CD4-positive, alpha-beta T cell treated with Interleukin-21 for 1 hour (primary cell): ENCODE measurements around the gene MAGIX.

Source experiments
- DNase-seq: peaks from one replicate; pipeline ENCODE4 v3.0.0-alpha.2; 2020

Gene MAGIX

DNA sequence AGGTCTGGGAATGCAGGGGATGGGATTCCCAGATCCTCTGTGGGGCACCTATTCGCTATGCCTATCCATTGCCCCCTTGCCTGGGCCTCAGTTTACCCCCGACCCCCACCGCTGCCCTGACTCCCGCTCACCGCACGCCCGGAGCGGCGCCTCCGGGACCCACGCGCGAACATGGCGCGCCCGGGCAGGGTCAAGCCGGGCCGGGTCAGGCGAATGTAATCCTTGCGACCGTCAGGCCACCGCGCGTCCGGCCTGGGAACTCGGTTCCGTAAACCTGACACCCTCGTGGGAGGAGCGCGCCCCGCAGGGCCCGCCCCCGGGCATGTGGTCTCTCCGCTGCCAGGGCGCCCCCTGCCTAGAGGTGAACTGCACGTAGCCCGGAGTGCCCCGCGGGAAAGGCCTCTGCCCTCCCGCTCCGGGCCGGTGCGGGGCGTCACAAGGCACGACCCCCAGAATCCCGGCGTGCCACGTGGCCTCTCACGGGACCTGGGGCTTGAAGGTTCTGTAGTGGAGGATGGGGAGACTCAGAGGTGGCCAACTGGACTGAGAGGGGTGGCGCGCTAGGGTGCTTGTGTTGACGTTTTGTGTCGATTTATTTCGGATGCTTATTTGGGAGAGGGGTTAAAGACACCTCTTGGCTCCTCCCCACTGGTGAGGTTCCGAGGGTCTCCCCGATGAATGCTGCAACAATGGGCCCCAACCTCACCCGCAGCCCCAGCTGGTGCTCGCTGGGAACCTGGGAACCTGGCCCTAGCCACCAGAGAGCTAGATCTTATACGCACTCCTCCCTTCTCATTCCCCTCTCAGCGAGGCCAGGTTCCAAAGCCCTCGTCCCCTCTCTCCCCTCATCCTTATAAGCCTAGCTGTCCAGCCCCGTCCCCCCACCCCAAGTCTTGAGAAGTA, 23.8 kb downstream of the MAGIX start, which contains the start of gene PRICKLE3:
TSS of gene PRICKLE3 (minus strand) at position 249 of the 903 bp plus-strand sequence. CDS start at position 173, 76 bp downstream.
- peak; percentile 74 for DNase-seq

DNA sequence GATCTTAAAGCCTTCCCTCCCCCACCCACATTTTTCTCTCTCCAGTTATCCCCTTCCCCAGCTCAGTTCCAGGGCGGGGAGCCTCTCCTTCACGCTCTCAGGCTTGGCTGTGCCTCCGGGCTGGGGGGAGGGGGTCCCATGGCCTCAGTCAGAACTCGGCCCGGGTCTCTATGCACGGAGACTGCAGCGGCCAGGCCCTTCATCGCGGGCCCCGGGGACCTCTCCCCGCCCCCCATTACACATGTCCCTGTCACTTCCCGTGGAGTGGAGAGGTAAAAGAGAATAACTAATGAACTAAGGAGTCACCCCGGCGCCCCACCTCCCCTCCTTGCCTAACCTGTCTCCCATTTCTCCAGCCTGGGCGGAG, 24.5 kb downstream of the MAGIX start:
- DNase-seq, result no peak

DNA sequence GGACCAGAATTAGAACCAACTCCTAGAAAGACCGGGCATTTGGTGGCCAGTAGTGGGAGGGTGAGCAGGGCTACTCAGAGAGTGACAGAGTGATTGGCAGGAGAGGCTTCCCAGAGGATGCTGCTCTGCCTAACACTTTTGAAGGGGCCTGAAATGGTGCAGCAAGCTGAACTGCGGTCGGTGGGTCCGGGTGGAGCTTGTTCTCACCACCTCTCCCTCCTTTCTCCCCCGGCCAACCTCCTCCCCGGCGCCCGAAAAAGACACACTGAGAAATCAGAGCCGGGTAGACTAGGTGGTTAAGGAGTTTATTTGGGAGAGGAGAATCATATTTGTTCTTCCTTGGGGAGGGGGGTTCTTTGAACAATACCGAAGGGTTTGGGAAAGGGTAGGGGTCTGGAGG, 25.0 kb downstream of the MAGIX start:
- DNase-seq, result no peak

DNA sequence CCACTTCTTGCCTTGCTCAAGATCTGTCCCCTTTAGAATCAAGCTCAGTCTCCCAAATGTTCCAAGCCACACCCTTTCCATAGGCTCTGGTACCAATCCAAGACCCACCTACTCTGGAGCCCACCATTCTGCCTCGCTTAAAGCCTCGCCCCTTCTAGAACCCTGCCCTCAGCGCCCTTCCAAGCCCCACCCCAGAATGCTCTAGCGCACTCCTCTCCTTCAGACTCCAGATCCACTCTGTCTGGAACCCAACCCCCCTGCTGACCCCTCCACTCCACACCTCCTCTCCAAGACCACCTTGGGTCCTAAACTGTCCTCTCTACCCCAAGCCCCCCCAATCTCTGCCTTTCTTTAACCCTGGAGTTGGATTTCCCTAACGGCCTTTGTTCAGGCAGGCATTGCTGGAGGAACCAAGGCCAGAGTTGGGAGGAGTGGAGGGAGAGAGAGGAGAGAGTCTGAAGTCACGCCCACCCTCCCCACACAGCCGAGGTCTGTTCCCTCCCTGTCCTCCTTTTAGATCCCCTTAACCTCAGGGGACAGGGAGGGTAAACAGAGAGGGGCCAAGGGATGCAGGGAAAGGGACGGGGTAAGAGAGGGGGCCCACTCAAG, 26.0 kb downstream of the MAGIX start:
- no peak for DNase-seq

DNA sequence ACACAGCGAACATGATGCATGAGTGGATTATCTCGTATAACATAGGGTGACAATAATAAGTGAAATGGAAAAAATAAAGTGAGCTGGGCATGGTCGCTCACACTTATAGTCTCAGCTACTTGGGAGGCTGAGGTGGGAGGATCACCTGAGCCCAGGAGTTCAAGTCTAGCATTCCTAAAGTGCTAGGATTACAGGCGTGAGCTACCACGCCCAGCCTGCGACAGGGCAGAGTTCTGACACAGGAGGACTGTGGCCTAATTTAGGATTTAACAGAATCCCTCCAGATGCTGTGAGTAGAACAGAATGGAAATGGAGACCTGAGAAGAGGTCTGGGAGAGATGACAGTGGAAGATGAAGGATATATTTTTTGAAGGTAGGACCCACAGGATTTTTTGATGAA, 27.0 kb downstream of the MAGIX start:
- DNase-seq, result no peak

DNA sequence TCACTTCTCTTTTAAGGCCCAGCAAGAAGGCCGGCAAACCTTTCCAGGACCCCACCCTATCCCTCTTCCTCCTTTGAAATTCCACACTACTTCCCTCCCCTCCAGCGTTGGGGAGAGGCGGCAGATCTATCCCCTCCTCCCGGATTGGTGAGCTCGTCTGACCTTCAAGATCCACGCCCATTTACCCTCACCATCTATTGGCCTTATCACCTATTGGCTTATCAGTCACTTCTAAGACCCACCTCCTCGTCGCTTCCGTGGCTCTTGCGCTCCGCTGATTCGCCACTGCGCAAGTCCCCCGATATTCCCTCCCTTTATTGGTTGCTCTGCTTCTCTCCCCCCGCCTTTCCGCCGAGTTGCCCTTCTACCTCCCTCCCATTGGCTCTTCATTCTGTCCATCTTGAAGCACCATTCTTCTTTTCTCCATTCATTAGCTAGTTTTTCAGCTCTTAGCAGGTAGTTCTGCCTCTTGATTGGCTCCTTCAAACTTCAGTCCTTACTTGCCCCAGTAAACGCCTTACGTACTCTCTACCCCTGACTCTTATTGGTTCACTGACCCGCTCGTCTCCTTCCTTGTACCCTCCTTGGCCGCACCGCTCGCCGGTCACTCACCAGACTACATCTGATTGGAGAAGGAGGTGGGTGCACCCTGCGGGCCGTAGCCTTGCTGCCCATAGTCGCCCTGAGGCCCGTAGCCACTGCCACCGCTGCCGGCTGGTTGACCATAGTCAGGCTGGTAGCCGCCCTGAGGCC, 28.4 kb downstream of the MAGIX start:
- DNase-seq, result peak; percentile 95

DNA sequence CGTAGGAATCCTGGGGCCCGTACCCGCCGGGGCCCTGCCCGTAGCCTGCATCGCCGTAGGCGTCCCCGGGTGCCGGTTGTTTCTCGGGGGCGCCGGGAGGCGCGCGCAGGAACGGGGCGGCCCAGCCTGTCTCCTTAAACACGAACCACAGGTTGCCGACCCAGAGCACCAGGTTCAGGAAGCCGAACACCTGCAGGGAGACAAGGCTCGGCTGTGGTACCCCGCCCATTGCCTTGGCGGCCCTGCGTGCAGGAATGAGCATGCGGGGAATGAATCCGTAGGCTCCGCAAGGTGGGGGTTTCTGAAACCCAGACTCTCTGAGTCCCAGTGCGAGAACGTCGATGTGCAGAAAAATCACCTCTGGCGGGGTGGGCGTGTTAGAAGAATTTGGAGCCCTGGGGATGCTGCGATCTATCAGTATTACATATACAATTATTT, 29.0 kb downstream of the MAGIX start:
- no peak for DNase-seq

DNA sequence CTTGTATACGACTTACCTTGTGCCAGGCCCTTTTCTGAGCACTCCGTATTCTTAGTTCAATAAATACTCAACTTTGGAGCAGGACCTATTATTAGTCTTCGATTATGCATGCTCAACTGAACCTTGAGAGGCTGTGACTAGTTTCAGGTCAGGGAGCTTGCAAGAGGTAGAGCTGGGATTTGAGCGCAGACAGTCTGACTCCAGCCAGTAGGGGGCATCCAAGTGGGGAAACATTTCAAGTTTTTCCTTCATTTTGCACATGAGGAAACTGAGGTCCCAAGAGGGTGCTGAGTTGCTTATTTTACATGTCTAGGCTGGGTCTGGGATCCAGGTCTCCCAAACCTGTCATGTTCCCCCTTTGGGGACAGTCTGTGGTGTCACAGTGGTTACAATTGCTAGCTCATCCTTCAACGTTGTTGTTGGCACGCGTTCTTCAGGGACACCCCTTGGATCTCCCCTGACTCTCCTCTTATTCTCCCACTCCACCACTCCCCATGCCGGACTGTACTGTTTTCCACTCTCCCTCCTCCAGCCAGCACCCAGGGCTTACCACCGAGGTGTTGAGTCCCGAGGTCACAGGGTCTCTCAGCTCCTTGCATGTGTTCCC, 30.3 kb downstream of the MAGIX start:
- peak; percentile 44 for DNase-seq

DNA sequence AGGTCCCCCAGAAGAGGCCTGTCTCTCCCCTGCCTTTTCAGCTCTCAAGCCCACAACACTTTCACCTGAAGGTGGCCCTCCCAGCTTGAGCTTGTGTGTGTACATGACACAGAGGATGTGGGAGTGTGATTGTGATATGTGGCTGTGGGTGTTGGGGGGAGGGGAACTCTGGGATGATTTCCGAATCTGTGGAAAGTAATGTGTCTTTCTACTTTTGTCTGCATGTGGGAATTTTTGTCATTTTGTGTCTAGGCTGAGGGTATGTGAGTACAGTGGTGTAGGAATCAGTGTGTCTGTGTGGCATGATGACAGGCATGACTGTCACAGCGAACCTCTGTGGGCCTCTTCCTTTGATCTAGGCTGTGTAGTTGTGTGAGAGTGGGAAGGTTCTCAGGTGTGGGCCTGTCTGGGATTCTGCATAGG, 31.0 kb downstream of the MAGIX start:
- DNase-seq, result no peak

DNA sequence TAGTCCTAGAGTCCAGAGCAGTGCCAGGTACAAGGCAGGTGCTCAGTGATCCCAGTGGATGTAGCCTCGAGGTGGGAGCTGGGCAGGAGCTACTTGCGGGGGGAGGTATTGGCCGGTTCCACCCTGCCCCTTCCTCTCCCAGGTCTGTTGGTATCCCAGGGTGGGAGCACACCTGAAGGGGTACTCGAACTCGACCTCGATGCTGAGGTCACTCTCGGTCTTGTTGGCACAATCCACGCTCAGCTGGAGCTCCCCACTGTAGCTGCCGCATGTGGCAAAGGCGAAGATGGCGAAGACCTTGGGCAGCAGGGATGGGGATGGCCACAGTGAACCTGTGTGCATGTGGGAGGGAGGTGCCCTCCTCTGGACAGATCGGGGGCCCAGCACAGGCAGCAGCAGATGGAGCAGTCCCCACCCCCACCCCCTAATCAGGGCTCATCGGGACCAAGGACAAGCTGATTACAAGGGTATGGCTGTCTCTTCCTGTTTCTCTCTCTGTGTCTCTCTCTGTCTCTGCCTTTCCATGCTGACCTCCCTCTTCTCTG, 35.1 kb downstream of the MAGIX start:
- no peak for DNase-seq

DNA sequence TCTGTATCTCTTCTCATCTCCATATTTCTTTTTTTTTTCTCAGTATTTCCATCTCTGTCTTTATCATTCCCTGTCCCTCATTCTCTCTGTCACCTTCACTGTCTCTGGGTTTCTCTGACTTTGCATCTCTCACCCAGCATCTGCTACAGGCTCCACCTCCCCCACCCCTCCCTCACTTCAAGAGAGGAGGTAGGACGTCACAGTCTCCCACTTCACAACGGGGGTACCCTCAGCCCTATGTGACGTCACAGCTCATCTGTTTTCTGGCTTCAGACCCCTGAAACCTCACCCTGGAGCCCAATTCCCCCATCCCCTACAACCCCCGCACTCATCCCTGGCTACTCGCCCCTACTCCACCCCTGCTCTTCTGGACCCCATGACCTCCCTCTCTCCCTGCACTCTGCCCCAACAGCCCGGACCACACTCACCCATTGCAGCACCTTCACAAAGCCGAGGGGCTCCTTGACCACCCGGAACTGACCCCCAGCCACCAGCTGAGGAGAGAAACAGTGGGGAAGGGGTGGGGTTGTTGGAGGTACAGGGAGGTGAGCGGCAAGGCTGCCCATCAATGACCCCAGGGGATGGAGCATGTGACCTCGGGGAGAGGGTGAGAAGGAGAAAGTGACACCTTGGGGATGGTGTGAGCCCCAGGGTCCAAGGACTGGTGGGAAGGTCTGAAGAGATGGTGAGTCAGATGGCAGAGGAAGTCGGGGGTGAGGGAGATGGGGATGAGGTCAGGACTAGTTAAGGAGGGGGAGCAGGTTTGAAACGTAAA, 36.2 kb downstream of the MAGIX start:
- no peak for DNase-seq

DNA sequence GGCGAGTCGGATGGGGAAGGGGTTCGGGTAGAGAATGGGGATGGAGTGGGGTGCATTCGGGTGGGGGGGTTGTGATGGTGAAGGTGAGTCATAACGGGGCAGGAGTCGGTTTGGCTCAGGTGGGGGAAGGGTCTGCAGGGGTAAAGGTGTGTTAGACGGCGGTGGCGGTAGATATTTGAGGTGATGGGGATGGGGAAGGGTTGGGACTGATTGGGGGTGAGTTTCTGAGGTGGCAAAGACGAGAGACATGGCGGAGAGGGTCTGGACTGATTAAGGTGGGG, 36.7 kb downstream of the MAGIX start:
- DNase-seq, result no peak

DNA sequence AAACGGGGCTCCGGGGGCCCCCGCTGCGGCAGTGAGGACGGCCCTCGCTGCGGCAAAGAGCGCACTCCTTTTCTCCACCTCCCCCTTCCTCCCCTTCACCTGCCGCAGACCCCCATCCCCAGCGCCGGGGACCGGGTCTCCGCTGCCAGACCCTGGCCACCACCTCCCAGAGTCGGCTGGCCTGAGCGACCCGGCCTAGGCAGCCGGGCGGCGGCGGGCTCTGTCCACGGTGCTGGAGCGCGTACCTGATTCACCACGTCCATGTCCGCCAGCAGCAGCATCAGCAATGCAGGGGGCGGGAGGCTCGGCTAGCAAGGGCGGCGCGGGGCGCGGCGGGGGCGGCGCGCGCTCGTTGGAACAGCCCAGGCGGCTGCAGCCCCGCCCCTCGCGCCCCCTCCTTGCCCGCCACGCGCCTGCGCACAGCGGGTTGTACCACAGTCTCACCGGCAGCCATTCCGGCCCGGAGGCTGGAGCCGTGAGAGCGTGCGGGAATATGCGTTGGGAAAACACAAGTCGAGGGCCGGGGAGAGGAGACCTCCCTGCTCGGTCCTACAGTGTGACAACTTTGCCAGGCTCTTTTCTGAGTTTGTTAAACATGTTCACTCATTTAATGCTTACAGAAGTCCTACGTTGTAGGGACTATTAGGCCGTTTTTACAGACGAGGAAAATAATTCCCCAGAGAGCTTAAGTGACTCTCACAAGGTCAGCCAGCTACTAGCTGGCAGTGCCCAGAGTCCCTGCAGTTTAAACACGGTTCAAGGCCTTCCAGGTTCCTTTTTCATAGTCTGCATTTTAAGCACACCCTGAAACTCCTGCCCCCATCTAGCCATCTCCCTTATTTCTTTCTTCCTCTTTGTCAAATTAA, 37.6 kb downstream of the MAGIX start, which contains the start of gene SYP:
TSS of gene SYP (minus strand) at position 288 of the 866 bp plus-strand sequence. CDS start at position 281, 7 bp downstream.
- peak; percentile 89 for DNase-seq

DNA sequence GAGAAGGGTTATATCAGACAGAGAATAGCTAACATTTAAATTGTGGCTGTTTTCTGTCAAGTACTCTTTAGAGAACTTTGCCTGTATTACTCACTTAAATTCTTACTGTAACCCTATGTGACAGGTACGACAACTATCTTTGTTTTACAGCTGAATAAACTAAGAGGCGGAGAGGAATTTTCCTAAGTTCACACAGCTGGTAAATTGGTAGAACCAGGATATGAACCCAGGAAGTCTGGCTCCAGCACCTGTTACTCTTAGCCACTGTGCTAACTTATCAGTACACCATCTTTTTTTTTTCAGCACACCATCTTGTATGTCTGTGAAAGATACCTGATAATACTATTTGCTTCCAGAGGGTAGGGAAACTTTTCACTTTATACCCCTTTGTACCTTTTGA, 39.5 kb downstream of the MAGIX start:
- DNase-seq, result no peak

DNA sequence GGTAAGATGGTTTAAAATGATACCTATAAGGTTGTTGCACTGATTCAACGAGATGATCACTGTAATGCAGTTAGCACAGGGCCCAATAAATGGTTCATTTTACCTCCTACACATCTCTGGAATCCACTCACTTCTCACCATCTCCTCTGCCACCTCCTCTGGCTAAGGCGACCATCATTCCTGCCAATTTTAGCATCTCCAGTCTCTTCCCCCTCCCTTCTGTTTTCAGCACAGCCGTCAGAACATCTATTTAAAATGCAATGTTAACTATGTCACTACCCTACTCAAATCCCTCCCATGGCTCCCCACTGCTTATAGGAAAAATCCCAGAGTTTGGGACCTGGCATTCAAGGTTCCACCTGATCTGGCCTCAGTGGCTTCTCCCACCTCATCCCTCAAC, 41.0 kb downstream of the MAGIX start:
- DNase-seq, result no peak

DNA sequence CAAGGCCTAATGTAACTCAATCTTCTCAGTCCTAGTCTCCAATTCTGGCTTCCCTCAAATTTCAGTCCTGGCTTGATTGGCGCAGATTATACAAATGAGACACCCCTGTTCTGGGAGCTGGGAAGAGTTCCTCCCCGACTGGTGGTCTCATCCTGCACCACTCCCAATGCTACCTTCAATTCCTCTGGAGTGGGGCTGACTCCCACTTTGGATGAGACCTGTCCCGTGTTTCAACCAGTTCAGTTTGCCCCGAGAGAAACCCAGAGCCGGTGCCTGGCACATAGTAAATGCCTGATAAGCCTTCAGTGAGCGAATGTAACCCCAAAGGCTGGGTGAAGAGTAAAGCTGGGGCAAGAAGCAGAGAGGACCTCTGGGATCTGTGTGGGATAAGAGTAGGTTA, 41.5 kb downstream of the MAGIX start:
- no peak for DNase-seq

DNA sequence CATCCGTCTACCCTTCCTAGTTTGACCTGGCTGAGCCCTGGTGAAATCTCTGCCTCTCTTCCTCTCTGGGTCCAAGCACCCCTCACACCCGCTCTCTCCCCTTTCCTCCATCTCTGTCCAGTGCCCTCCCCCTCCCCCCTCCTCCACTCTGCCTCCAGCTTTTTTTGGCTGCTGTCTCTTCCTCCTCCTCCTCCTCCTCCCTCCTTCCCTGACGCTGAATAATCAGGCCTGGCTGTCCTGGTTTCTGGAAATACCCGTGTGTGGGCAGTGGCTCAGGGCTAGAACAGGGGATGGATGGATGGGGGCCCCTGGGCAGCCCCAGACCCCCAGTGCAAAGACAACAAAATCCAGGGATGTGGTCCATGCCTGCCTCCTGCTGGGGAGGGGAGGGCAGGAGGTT, 42.2 kb downstream of the MAGIX start:
- no peak for DNase-seq

DNA sequence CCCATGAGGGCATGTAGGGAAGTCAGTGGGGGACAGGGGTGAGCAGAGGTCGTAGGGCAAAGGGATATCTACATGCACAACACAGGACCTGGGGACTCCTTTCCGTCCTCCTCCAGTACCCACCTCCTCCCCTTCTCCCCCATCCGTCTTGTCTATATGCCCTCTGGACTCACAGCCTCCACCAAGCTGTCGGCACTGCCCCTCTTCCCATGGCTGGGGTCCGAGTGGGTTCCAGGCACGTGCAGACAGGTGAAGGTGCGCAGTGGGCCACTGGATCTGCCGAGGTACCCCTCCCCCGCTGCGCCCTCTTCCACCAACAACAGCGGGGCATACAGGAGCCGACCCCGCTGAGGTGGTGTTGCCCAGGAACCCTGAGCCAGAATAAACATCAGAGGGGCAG, 42.9 kb downstream of the MAGIX start:
- DNase-seq, result no peak

DNA sequence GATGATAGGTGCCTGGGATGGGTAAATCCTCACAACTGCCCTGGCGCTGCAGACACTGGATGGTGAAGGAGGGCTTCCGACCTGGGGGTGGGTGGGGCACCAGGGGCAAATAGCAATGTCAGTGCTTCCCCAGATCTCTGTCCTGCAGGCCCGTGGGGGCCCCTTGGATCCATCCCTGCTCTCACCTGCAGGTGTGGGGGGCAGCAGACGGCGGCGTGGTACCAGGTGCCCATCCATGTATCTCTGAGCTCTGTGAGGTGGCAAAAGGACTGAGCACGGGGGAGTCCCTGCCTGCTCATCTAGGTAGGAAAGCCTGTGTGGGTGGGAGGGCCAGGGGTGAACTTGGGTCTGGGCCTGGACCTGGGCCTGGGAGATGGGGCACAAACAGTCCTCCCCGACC, 44.0 kb downstream of the MAGIX start:
- no peak for DNase-seq

DNA sequence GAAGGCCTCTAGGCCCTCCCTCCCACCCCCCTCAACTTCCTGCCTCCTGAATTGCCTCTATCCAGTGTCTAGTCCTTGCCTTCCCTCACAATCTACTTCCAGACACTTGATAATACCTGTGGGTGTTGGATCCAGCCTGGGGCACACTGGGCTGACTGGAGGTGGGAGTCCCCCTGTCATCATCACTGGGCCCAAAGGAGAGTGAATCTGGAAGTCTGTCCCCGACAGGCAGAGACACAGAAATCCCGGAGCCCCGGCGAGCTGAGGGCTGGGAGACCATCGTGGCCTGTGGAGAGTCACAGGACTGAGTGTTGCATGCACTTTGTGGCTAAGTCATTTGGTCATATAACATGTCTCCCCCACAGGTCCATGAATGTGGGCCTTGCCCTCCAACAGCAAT, 45.8 kb downstream of the MAGIX start:
- no peak for DNase-seq
